Measurements from ENCODE around the gene LMF1. TPM values are rescaled to one million over a fixed set of nuclear protein-coding genes. Genes with fewer than 3 reads are reported as not detected.

LMF1 gene
- total and polyA plus RNA-seq, 2 donors (not counting 1 experiment from before 2014, with no cell fraction given), result 36.4 to 63.2 TPM

DNA sequence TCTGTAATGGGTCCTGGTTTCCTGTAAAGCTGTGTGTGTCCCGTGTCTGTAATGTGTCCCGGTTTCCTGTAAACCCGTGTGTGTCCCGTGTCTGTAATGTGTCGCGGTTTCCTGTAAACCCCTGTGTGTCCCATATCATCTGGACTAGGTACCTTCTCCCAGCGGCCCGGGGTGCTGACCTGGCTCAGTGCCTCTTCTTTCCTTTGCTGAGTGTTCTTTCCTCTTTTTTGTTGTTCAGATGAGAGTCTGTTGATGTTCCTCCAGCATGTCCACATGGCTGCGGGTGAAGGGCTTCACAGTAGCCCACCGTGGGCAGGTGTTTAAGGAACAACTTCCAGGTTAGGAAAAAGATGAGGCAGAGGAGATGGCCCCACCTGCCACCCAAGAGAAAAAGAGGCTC is 123.6 kb downstream of the LMF1 start:
- Mint-ChIP-seq H3K27ac (no peak overlapping the region), H3K4me3 (no peak overlapping the region), H3K27me3 (no peaks in the 10 kb centered on the region), H3K4me1 (no peaks in the 10 kb centered on the region), H3K9me3 (ENCODE audit: insufficient read depth) (no peaks in the 10 kb centered on the region)
- Histone ChIP-seq H3K79me2 (ENCODE audit: control insufficient read depth, insufficient read depth, low read length) (no peaks in the 10 kb centered on the region), H3K9me3 (ENCODE audit: control extremely low read depth in 1 of 3, control insufficient read depth in 2 of 3, insufficient read depth in 1 of 3, low read length in 2 of 3) (peaks cover 0 to 39% (median 0%) of the 10 kb centered on the region in 3 donors), H3K4me1 (ENCODE audit: control insufficient read depth in 2 of 2, insufficient read depth in 2 of 2, low read length in 2 of 2) (no peaks in the 10 kb centered on the region), H3K4me2 (replicated peaks; ENCODE audit: low read depth, low read length, poor library complexity, severe bottlenecking) (no peak overlapping the region), H3K27ac (ENCODE audit: low read length in 2 of 2) (no peak overlapping the region), H2AFZ (ENCODE audit: insufficient read depth, low read depth, low read length, poor library complexity, severe bottlenecking) (no peak overlapping the region), H3K9ac (ENCODE audit: low read length) (no peak overlapping the region), H3K36me3 (replicated peaks in 1 of 2; ENCODE audit: control extremely low read depth in 1 of 2, control insufficient read depth in 1 of 2, extremely low read depth in 1 of 2, insufficient read depth in 2 of 2, low read length in 1 of 2) (no peaks in the 10 kb centered on the region), H4K20me1 (ENCODE audit: control insufficient read depth, insufficient read depth, low read length, poor library complexity, severe bottlenecking) (no peaks in the 10 kb centered on the region), H3K27me3 (replicated peaks in 1 of 4; ENCODE audit: control extremely low read depth in 1 of 4, control insufficient read depth in 3 of 4, insufficient read depth in 4 of 4, low read length in 3 of 4) (no peaks in the 10 kb centered on the region), H3K4me3 (ENCODE audit: control extremely low read depth in 1 of 5, extremely low read depth in 1 of 5, insufficient read depth in 1 of 5, low read depth in 2 of 5, low read length in 4 of 5) (no peak overlapping the region)
- CTCF ChIA-PET, result no interaction called here
- intact Hi-C loops (cut with micrococcal nuclease), result no loop called here
- 95% methylated on average over 4 of the region's 10 CpGs for WGBS (ENCODE audit: insufficient coverage)
- POLR2A ChIA-PET, result no interaction called here
- DNase-seq (no peak), ATAC-seq (ENCODE audit: low read depth) (no peak)
- TF ChIP-seq EZH2 (IDR thresholded peaks at IDR 0.05; ENCODE audit: borderline replicate concordance, insufficient read depth, low read depth, low read length, poor library complexity, severe bottlenecking), result no peak
- TF ChIP-seq, protein P1, sequence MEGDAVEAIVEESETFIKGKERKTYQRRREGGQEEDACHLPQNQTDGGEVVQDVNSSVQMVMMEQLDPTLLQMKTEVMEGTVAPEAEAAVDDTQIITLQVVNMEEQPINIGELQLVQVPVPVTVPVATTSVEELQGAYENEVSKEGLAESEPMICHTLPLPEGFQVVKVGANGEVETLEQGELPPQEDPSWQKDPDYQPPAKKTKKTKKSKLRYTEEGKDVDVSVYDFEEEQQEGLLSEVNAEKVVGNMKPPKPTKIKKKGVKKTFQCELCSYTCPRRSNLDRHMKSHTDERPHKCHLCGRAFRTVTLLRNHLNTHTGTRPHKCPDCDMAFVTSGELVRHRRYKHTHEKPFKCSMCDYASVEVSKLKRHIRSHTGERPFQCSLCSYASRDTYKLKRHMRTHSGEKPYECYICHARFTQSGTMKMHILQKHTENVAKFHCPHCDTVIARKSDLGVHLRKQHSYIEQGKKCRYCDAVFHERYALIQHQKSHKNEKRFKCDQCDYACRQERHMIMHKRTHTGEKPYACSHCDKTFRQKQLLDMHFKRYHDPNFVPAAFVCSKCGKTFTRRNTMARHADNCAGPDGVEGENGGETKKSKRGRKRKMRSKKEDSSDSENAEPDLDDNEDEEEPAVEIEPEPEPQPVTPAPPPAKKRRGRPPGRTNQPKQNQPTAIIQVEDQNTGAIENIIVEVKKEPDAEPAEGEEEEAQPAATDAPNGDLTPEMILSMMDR (IDR thresholded peaks at IDR 0.05), result no peak

DNA sequence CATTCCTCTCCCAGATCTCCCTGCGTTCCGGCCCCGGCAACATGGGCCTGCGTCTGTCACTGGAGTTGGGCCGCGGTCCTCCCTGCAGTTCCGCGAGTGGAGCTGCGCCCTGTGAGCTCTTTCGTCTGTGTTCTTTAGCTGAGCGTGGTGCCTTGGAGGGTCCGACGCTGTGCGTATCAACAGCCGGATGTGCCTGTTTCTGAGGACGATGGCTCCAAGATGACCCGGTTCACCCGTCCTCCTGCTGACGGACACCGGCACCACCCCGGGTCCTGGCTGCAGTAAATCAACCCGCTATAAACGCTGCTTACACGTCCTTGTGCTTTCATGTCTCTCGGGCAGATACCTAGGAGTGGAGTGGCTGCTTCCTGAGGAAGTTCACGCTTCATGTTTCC is 125.4 kb downstream of the LMF1 start:
- intact Hi-C loops (cut with micrococcal nuclease), result no loop called here
- Mint-ChIP-seq H3K4me1 (no peaks in the 10 kb centered on the region), H3K4me3 (no peak overlapping the region), H3K27ac (no peak overlapping the region), H3K9me3 (ENCODE audit: insufficient read depth) (no peaks in the 10 kb centered on the region), H3K27me3 (no peaks in the 10 kb centered on the region)
- 69% methylated on average over 25 of the region's 26 CpGs for WGBS (ENCODE audit: insufficient coverage)
- Histone ChIP-seq H3K9me3 (ENCODE audit: control extremely low read depth in 1 of 3, control insufficient read depth in 2 of 3, insufficient read depth in 1 of 3, low read length in 2 of 3) (peaks cover 0 to 26% (median 0%) of the 10 kb centered on the region in 3 donors), H3K4me2 (replicated peaks; ENCODE audit: low read depth, low read length, poor library complexity, severe bottlenecking) (no peak overlapping the region), H3K4me1 (ENCODE audit: control insufficient read depth in 2 of 2, insufficient read depth in 2 of 2, low read length in 2 of 2) (no peaks in the 10 kb centered on the region), H3K27me3 (replicated peaks in 1 of 4; ENCODE audit: control extremely low read depth in 1 of 4, control insufficient read depth in 3 of 4, insufficient read depth in 4 of 4, low read length in 3 of 4) (no peaks in the 10 kb centered on the region), H3K36me3 (replicated peaks in 1 of 2; ENCODE audit: control extremely low read depth in 1 of 2, control insufficient read depth in 1 of 2, extremely low read depth in 1 of 2, insufficient read depth in 2 of 2, low read length in 1 of 2) (no peaks in the 10 kb centered on the region), H3K4me3 (ENCODE audit: control extremely low read depth in 1 of 5, extremely low read depth in 1 of 5, insufficient read depth in 1 of 5, low read depth in 2 of 5, low read length in 4 of 5) (no peak overlapping the region), H4K20me1 (ENCODE audit: control insufficient read depth, insufficient read depth, low read length, poor library complexity, severe bottlenecking) (no peaks in the 10 kb centered on the region), H2AFZ (ENCODE audit: insufficient read depth, low read depth, low read length, poor library complexity, severe bottlenecking) (no peak overlapping the region), H3K27ac (ENCODE audit: low read length in 2 of 2) (no peak overlapping the region), H3K79me2 (ENCODE audit: control insufficient read depth, insufficient read depth, low read length) (no peaks in the 10 kb centered on the region), H3K9ac (ENCODE audit: low read length) (no peak overlapping the region)
- TF ChIP-seq, protein P1 (IDR thresholded peaks at IDR 0.05), result no peak
- no peak for TF ChIP-seq EZH2 (IDR thresholded peaks at IDR 0.05; ENCODE audit: borderline replicate concordance, insufficient read depth, low read depth, low read length, poor library complexity, severe bottlenecking)
- ChIA-PET POLR2A (interaction anchor here (0.6 kb wide), 1 partner anchor 25 kb away, joined by 4 read pairs; no protein-coding TSS in a partner anchor), CTCF (no interaction called here)
- ATAC-seq (ENCODE audit: low read depth) (no peak), DNase-seq (no peak)

Data from B cell (primary cell).